ENCODE measurements around the gene EOGT.

EOGT gene

GRCh38 chr3:69013253-69014021 lies at the start of gene EOGT:
Gene EOGT (minus strand): TSS chr3:69013684. CDS start chr3:69009846, 3,838 bp downstream.
- DNase-seq (ENCODE audit: low read depth) = peak; percentile 87
- peak; percentile 42 for TF ChIP-seq CTCF (IDR thresholded peaks at IDR 0.05; ENCODE audit: low read length, missing control alignments)
- H3K4me3 ChIP-seq (replicated peaks; ENCODE audit: low read depth, low read length) = peak within 1 kb of the TSS; percentile 71

GRCh38 chr3:69059688-69060087 lies 46.2 kb upstream of the EOGT start:
- no peak for DNase-seq (ENCODE audit: low read depth)
- TF ChIP-seq CTCF (IDR thresholded peaks at IDR 0.05; ENCODE audit: low read length, missing control alignments) = no peak
- no peak overlapping the region for H3K4me3 ChIP-seq (replicated peaks; ENCODE audit: low read depth, low read length)

- no peak for TF ChIP-seq CTCF (IDR thresholded peaks at IDR 0.05; ENCODE audit: low read length, missing control alignments)
- H3K4me3 ChIP-seq (replicated peaks; ENCODE audit: low read depth, low read length) = no peak overlapping the region
- DNase-seq (ENCODE audit: low read depth) = no peak
These were observed 45.4 kb upstream of the EOGT start for GRCh38 chr3:69058947-69059224.

- DNase-seq (ENCODE audit: low read depth) = no peak
- no peak overlapping the region for H3K4me3 ChIP-seq (replicated peaks; ENCODE audit: low read depth, low read length)
- TF ChIP-seq CTCF (IDR thresholded peaks at IDR 0.05; ENCODE audit: low read length, missing control alignments) = no peak
These were observed 44.9 kb upstream of the EOGT start for GRCh38 chr3:69058180-69058946.

- no peak for DNase-seq (ENCODE audit: low read depth)
- no peak for TF ChIP-seq CTCF (IDR thresholded peaks at IDR 0.05; ENCODE audit: low read length, missing control alignments)
- H3K4me3 ChIP-seq (replicated peaks; ENCODE audit: low read depth, low read length) = peak overlapping the region; percentile 85
These were observed 39.0 kb upstream of the EOGT start for GRCh38 chr3:69052472-69052898.

- TF ChIP-seq CTCF (IDR thresholded peaks at IDR 0.05; ENCODE audit: low read length, missing control alignments) = no peak
- peak within 1 kb of the TSS; percentile 85 for H3K4me3 ChIP-seq (replicated peaks; ENCODE audit: low read depth, low read length)
- peak; percentile 100 for DNase-seq (ENCODE audit: low read depth)
These were observed 38.4 kb upstream of the EOGT start, which contains the start of gene TMF1 for GRCh38 chr3:69051756-69052471. Gene TMF1 (minus strand): TSS chr3:69052333. CDS start chr3:69052086, 247 bp downstream.
